ENCODE measurements around the gene JMJD6.

GRCh38 chr17:76686538-76687297, 39.7 kb downstream of the JMJD6 start:
- no peak for TF ChIP-seq POLR2AphosphoS5 (IDR thresholded peaks at IDR 0.05; ENCODE audit: low read depth, low read length)
- no peak for TF ChIP-seq REST (IDR thresholded peaks at IDR 0.05; ENCODE audit: insufficient read depth in 1 of 2, low read depth in 2 of 2, low read length in 1 of 2)
- TF ChIP-seq CTCF (IDR thresholded peaks at IDR 0.05), result no peak
